A549 (cell line): ENCODE data around the gene MTCL1.

Experiments
- CBX8 ChIP-seq: fragments of 200-600 bp; sonication (generic); IDR thresholded peaks from 2 replicates; pipeline ENCODE4 v1.6.1; 2016
- MYC ChIP-seq: IDR thresholded peaks from 2 replicates; pipeline ENCODE4 v1.6.1; 2012; ENCODE audit warnings: mild to moderate bottlenecking, inconsistent platforms, low read length, improper control_type of control experiment, borderline replicate concordance
- PBX3 ChIP-seq: IDR thresholded peaks from 2 replicates; pipeline ENCODE4 v1.6.1; 2012
- POLR2A ChIP-seq: IDR thresholded peaks from 2 replicates; pipeline ENCODE4 v1.6.1; 2012; ENCODE audit warnings: mild to moderate bottlenecking, low read length
- TF ChIP-seq, protein P1 (sequence below): fragments of >200 bp; sonication (Bioruptor Twin); formaldehyde crosslinking; IDR thresholded peaks from 3 replicates; pipeline ENCODE4 v1.5.1; 2016

DNA sequence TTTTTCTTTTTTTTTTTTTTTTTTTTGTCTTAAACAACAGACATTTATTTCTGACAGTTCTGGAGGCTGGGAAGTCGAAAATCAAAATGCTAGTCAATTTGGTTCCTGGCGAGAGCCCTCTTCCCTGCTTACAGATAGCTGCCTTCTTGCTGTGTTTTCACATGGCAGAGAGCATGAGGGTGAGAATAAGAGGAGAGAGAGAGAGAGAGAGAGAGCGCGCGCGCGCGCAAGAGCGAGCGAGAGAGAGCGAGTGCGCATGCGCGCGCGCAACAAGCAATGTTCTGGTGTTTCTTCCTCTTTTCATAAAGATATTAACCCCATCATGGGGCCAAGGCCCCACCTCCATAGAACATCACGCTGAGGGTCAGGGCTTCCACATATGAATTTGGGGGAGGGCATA lies 20.9 kb downstream of the MTCL1 start:
- TF ChIP-seq POLR2A (no peak), PBX3 (no peak), CBX8 (no peak), MYC (no peak)
- TF ChIP-seq, protein P1, sequence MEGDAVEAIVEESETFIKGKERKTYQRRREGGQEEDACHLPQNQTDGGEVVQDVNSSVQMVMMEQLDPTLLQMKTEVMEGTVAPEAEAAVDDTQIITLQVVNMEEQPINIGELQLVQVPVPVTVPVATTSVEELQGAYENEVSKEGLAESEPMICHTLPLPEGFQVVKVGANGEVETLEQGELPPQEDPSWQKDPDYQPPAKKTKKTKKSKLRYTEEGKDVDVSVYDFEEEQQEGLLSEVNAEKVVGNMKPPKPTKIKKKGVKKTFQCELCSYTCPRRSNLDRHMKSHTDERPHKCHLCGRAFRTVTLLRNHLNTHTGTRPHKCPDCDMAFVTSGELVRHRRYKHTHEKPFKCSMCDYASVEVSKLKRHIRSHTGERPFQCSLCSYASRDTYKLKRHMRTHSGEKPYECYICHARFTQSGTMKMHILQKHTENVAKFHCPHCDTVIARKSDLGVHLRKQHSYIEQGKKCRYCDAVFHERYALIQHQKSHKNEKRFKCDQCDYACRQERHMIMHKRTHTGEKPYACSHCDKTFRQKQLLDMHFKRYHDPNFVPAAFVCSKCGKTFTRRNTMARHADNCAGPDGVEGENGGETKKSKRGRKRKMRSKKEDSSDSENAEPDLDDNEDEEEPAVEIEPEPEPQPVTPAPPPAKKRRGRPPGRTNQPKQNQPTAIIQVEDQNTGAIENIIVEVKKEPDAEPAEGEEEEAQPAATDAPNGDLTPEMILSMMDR: no peak
